ENCODE measurements around the gene RIMS4.

DNA sequence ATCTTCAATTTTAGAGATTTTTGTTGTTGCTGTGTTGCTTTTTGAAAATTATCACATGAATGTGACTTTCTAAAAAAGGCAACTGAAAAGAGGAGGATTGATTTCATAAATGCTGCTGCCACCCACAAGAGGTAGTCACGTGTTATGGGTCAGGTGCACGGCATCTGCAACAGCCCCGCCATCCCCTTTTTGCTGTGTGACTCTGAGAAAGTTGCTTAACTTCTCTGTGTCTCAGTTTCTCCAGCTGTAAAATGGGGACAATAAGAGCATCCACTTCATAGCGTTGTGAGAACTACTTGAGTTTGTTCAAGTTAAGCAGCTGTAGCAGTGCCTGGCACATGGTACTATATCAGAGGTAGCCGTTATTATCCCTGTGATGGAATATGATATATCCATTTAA is 84.5 kb downstream of the RIMS4 start:
- TF ChIP-seq, protein P1, sequence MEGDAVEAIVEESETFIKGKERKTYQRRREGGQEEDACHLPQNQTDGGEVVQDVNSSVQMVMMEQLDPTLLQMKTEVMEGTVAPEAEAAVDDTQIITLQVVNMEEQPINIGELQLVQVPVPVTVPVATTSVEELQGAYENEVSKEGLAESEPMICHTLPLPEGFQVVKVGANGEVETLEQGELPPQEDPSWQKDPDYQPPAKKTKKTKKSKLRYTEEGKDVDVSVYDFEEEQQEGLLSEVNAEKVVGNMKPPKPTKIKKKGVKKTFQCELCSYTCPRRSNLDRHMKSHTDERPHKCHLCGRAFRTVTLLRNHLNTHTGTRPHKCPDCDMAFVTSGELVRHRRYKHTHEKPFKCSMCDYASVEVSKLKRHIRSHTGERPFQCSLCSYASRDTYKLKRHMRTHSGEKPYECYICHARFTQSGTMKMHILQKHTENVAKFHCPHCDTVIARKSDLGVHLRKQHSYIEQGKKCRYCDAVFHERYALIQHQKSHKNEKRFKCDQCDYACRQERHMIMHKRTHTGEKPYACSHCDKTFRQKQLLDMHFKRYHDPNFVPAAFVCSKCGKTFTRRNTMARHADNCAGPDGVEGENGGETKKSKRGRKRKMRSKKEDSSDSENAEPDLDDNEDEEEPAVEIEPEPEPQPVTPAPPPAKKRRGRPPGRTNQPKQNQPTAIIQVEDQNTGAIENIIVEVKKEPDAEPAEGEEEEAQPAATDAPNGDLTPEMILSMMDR (IDR thresholded peaks at IDR 0.05) = no peak
- TF ChIP-seq POLR2A (IDR thresholded peaks at IDR 0.05) = no peak
